Uterus (tissue), 4 donors: ENCODE measurements around the gene ZNF516. TPM values are rescaled to one million over a fixed set of nuclear protein-coding genes. Genes with fewer than 3 reads are reported as not detected.

ENCODE experiments used
- DNase-seq, 2 donors: peaks; one replicate each; pipeline ENCODE4 v3.0.0-alpha.2; 2019 to 2020
- H3K27ac ChIP-seq, 2 donors: fragments of 200-600 bp; sonication (generic); 1 replicate in 1 of 2; 2 replicates in 1 of 2; pipeline ENCODE4 v1.5.1; 2016 to 2018
- H3K27me3 ChIP-seq, 2 donors: fragments of 200-600 bp; sonication (generic); one replicate each; pipeline ENCODE4 v1.5.1; 2018 to 2019; ENCODE audit warnings: control low read depth in 1 of 2
- H3K36me3 ChIP-seq, 2 donors: fragments of 200-600 bp; sonication (generic); one replicate each; pipeline ENCODE4 v1.5.1; 2019; ENCODE audit warnings: control low read depth in 1 of 2
- H3K4me1 ChIP-seq, 2 donors: fragments of 200-600 bp; sonication (generic); one replicate each; pipeline ENCODE4 v1.5.1; 2018 to 2019; ENCODE audit warnings: control low read depth in 1 of 2
- H3K4me3 ChIP-seq, 2 donors: fragments of 200-600 bp; sonication (generic); 1 replicate in 1 of 2; 2 replicates in 1 of 2; pipeline ENCODE4 v1.5.1; 2018 to 2019; ENCODE audit warnings: mild to moderate bottlenecking in 1 of 2
- H3K9me3 ChIP-seq, 2 donors: fragments of 200-600 bp; sonication (generic); one replicate each; pipeline ENCODE4 v1.5.1; 2019; ENCODE audit warnings: control low read depth in 1 of 2
- CTCF ChIP-seq, 4 experiments: fragments of 200-600 bp in 2 of 4; fragments of 450-650 bp in 2 of 4; sonication (generic) in 2 of 4; IDR thresholded peaks; one replicate each; pipeline ENCODE4 v1.5.1; 2016 to 2019; ENCODE audit warnings: antibody characterized with exemption in 4 of 4, mild to moderate bottlenecking in 2 of 4, moderate library complexity in 1 of 4
- POLR2A ChIP-seq, 2 donors: fragments of 450-650 bp; IDR thresholded peaks; one replicate each; pipeline ENCODE4 v1.6.1; 2016; ENCODE audit warnings: antibody characterized with exemption in 2 of 2, mild to moderate bottlenecking in 1 of 2, moderate library complexity in 1 of 2
- intact Hi-C: fragments of 100-400 bp; cut with DNase I; formaldehyde crosslinking; loops from one replicate; pipeline ENCODE4 v1.15.1; 2023; ENCODE audit warnings: low total_unique reads
- total RNA-seq, 4 donors: library from RNA; depleted of rRNA in 3 of 4; stranded (reverse); fragments of >200 nt in 3 of 4; gene quantifications; one replicate each; pipeline versions ENCODE4 v1.1.0 to v1.2.4, GENCODE V29; 2014 to 2023
- donor health status: DM: yes; HTN: yes; CAD: no.

The ZNF516 gene
- total RNA-seq, 4 donors from 2014 or later, result 29.4 to 177 (median 65.7) TPM

GRCh38 chr18:76363436-76364120 lies 131.5 kb downstream of the ZNF516 start:
- Histone ChIP-seq H3K27ac (peak overlapping the region; percentile 70 to 77), H3K36me3 (peaks cover 0 to 3% of the 10 kb centered on the region in 2 donors), H3K4me1 (peaks cover 0 to 6% of the 10 kb centered on the region in 2 donors)

GRCh38 chr18:76362676-76363075 lies 132.4 kb downstream of the ZNF516 start:
- H3K27me3 ChIP-seq, result no peaks in the 10 kb centered on the region
- peaks cover 0 to 3% of the 10 kb centered on the region in 2 donors for H3K36me3 ChIP-seq
- no peak for DNase-seq
- H3K27ac ChIP-seq, result peak overlapping the region; percentile 70 to 77
- no peaks in the 10 kb centered on the region for H3K9me3 ChIP-seq
- peaks cover 0 to 6% of the 10 kb centered on the region in 2 donors for H3K4me1 ChIP-seq
- TF ChIP-seq POLR2A (IDR thresholded peaks at IDR 0.05) (no peak), CTCF (IDR thresholded peaks at IDR 0.05) (no peak)
- H3K4me3 ChIP-seq, result no peak overlapping the region
- intact Hi-C loops, result no loop called here

More at GRCh38 chr18:76363436-76364120, 131.5 kb downstream of the ZNF516 start:
- intact Hi-C loops, result no loop called here
- DNase-seq, result peak in 1 of 2 donors; percentile 51
- TF ChIP-seq CTCF (IDR thresholded peaks at IDR 0.05), result no peak
- no peak for TF ChIP-seq POLR2A (IDR thresholded peaks at IDR 0.05)
- Histone ChIP-seq H3K9me3 (no peaks in the 10 kb centered on the region), H3K27me3 (no peaks in the 10 kb centered on the region), H3K4me3 (no peak overlapping the region)

GRCh38 chr18:76361219-76361618 lies 133.8 kb downstream of the ZNF516 start:
- Histone ChIP-seq H3K36me3 (peaks cover 0 to 3% of the 10 kb centered on the region in 2 donors), H3K4me1 (peaks cover 0 to 6% of the 10 kb centered on the region in 2 donors), H3K4me3 (no peak overlapping the region), H3K27ac (no peak overlapping the region), H3K27me3 (no peaks in the 10 kb centered on the region), H3K9me3 (no peaks in the 10 kb centered on the region)
- no peak for TF ChIP-seq POLR2A (IDR thresholded peaks at IDR 0.05)
- TF ChIP-seq CTCF (IDR thresholded peaks at IDR 0.05), result no peak
- intact Hi-C loops, result no loop called here
- DNase-seq, result no peak

GRCh38 chr18:76359909-76360308 lies 135.1 kb downstream of the ZNF516 start:
- Histone ChIP-seq H3K36me3 (peaks cover 0 to 3% of the 10 kb centered on the region in 2 donors), H3K4me3 (no peak overlapping the region), H3K27me3 (no peaks in the 10 kb centered on the region), H3K9me3 (no peaks in the 10 kb centered on the region), H3K27ac (peak overlapping the region; percentile 70 to 81), H3K4me1 (peaks cover 0 to 6% of the 10 kb centered on the region in 2 donors)
- no peak for TF ChIP-seq POLR2A (IDR thresholded peaks at IDR 0.05)
- no peak for TF ChIP-seq CTCF (IDR thresholded peaks at IDR 0.05)
- DNase-seq, result no peak
- intact Hi-C loops, result no loop called here

- intact Hi-C loops, result no loop called here
- Histone ChIP-seq H3K36me3 (peaks cover 0 to 3% of the 10 kb centered on the region in 2 donors), H3K27ac (peak overlapping the region; percentile 70 to 81), H3K4me1 (peaks cover 0 to 6% of the 10 kb centered on the region in 2 donors), H3K27me3 (no peaks in the 10 kb centered on the region), H3K9me3 (no peaks in the 10 kb centered on the region), H3K4me3 (no peak overlapping the region)
- DNase-seq, result no peak
- no peak for TF ChIP-seq POLR2A (IDR thresholded peaks at IDR 0.05)
- no peak for TF ChIP-seq CTCF (IDR thresholded peaks at IDR 0.05)
These were observed 136.3 kb downstream of the ZNF516 start for GRCh38 chr18:76358774-76359173.
